GM21786 (cell line): Measurements from ENCODE around the gene CCR9.

Source experiments
- ATAC-seq: cut with Tn5 transposase; IDR thresholded peaks from one replicate; pipeline ENCODE4 v1.9.1; 2021; ENCODE audit not compliant: unreplicated experiment

Gene CCR9

GRCh38 chr3:45950686-45951600 is 64.6 kb downstream of the CCR9 start:
- no peak for ATAC-seq

GRCh38 chr3:45951946-45952345 is 65.6 kb downstream of the CCR9 start:
- ATAC-seq = no peak

DNA sequence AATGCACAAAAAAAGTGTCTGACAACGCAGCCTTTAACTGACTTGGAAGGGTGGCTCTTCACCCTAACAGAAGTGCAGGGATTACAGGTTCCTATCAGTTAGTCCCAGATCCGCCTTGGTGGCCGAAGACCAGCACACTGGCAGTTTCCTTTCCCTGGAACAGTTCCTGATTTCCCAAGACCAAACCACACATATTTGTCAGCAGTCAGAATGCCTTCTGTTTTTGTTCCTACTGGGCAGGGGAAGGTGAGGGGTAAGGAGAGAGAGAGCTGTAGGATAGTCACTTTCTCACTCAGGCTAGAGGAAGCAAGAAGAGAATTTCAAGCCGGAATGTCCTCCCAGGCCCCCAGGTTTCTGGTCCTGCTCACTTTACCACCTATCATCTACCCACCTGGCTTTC is 66.1 kb downstream of the CCR9 start:
- no peak for ATAC-seq
